OCI-LY7 (cell line): ENCODE measurements around the gene BPIFB2.

ENCODE experiments used
- CTCF ChIP-seq: fragments of 200-600 bp; sonication (generic); conservative IDR thresholded peaks from 2 replicates; pipeline ENCODE4 v1.5.1; 2014; ENCODE audit warnings: mild to moderate bottlenecking, antibody characterized with exemption, low read length, moderate library complexity, mixed read lengths
- EZH2phosphoT487 ChIP-seq: fragments of 200-600 bp; sonication (generic); IDR thresholded peaks from 2 replicates; pipeline ENCODE4 v1.6.1; 2018; ENCODE audit warnings: low read depth, borderline replicate concordance, mild to moderate bottlenecking, mixed run types, antibody characterized with exemption, low read length, moderate library complexity, mixed read lengths

DNA sequence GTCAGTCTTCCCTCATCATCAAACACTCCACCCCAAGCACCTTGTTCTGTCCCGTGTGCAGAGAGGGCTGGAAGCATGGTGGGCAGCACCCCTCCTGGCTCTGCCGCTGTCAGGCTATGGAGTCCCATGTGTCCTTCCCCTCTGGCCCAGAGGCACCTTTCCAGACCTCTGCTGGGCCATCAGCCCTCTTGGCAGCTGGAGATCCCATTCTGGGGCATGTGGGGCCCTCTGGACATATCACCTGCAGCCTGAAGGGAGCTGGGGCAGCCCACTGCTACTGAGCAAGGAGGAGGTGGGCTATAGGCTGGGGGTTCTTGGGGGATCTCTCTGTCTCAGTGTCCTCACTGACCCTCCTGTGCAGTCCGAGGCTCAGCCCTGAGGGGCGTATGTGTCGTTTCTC lies 45.5 kb upstream of the BPIFB2 start:
- TF ChIP-seq CTCF (no peak), EZH2phosphoT487 (no peak)
